Erythroblast (primary cell): ENCODE measurements around the gene FRMD3.

ENCODE experiments used
- DNase-seq, 2 experiments: peaks; one replicate each; lab custom pipeline; 2025; lab: John Stamatoyannopoulos, UW
- GATA1 ChIP-seq: IDR thresholded peaks from 2 replicates; pipeline ENCODE4 v1.6.1; 2011; ENCODE audit warnings: low read depth, mild to moderate bottlenecking, control low read depth, low read length, moderate library complexity
- POLR2A ChIP-seq: IDR thresholded peaks from 2 replicates; pipeline ENCODE4 v1.6.1; 2011; ENCODE audit warnings: mild to moderate bottlenecking, low read length

FRMD3 gene

GRCh38 chr9:83355729-83356151 is 182.5 kb downstream of the FRMD3 start:
- TF ChIP-seq POLR2A (no peak), GATA1 (no peak)
- DNase-seq: no peak

- DNase-seq: no peak
Observed at GRCh38 chr9:83355024-83355444, 183.2 kb downstream of the FRMD3 start.

GRCh38 chr9:83349031-83349430 is 189.2 kb downstream of the FRMD3 start:
- TF ChIP-seq POLR2A: no peak
- no peak for TF ChIP-seq GATA1
- DNase-seq: no peak

More at GRCh38 chr9:83355024-83355444, 183.2 kb downstream of the FRMD3 start:
- no peak for TF ChIP-seq POLR2A

- TF ChIP-seq GATA1: no peak
- DNase-seq: no peak
Observed at GRCh38 chr9:83346655-83347420, 191.4 kb downstream of the FRMD3 start.

GRCh38 chr9:83343366-83343999 is 194.7 kb downstream of the FRMD3 start:
- no peak for DNase-seq
- TF ChIP-seq POLR2A (no peak), GATA1 (no peak)

GRCh38 chr9:83342731-83343130 is 195.5 kb downstream of the FRMD3 start:
- DNase-seq: no peak
- no peak for TF ChIP-seq POLR2A

- TF ChIP-seq GATA1 (no peak), POLR2A (no peak)
Observed at GRCh38 chr9:83342006-83342405, 196.2 kb downstream of the FRMD3 start.

GRCh38 chr9:83340451-83340850 is 197.8 kb downstream of the FRMD3 start:
- TF ChIP-seq GATA1: no peak
- TF ChIP-seq POLR2A: no peak
- DNase-seq: no peak

More at GRCh38 chr9:83342006-83342405, 196.2 kb downstream of the FRMD3 start:
- no peak for DNase-seq

- TF ChIP-seq POLR2A (no peak), GATA1 (no peak)
- no peak for DNase-seq
Observed at GRCh38 chr9:83339435-83339834, 198.8 kb downstream of the FRMD3 start.

GRCh38 chr9:83336706-83337105 is 201.5 kb downstream of the FRMD3 start:
- TF ChIP-seq POLR2A: no peak
- TF ChIP-seq GATA1: no peak
- DNase-seq: peak; percentile 12 to 45

- DNase-seq: peak; percentile 71 to 83
- TF ChIP-seq POLR2A: no peak
- TF ChIP-seq GATA1: no peak
Observed at GRCh38 chr9:83334320-83334719, 203.9 kb downstream of the FRMD3 start.

GRCh38 chr9:83330207-83331196 is 207.7 kb downstream of the FRMD3 start:
- DNase-seq: no peak
- no peak for TF ChIP-seq GATA1
- TF ChIP-seq POLR2A: no peak
